Measurements from ENCODE around the gene MAJIN. TPM values are rescaled to one million over a fixed set of nuclear protein-coding genes. Genes with fewer than 3 reads are reported as not detected.

Gene MAJIN
- total and polyA plus RNA-seq, 10 of the 15 experiments (the other 5 are each of a cell fraction or from before 2014, with no cell fraction given), result 0.10 TPM; not detected in 9

DNA sequence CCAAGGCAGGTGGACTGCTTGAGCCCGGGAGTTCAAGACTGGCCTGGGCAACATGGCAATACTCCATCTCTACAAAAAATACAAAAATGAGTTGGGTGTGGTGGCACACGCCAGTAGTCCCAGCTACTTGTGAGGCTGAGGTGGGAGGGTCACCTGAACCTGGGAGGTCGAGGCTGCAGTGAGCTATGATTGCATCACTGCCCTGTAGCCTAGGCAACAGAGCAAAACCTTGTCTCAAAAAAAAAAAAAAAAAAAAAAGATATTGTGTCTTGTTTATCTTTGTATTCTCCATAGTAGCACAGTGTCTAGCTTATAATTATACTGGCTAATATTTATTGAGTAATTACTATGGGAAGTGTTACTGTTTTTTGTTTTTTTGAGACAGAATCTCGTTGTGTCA lies 20.4 kb downstream of the MAJIN start:
- Histone ChIP-seq H4K20me1 (ENCODE audit: control insufficient read depth, insufficient read depth) (0 out of 2 replicates have a peak, but pooled peaks cover 2% of the 10 kb centered on the region), H3K27ac (ENCODE audit: control insufficient read depth, insufficient read depth) (no peak overlapping the region), H3K4me2 (ENCODE audit: control insufficient read depth, insufficient read depth) (no peak overlapping the region), H3K4me3 (no peak overlapping the region), H3K9me3 (replicated peaks; ENCODE audit: control insufficient read depth, insufficient read depth, low read length) (no peaks in the 10 kb centered on the region), H3K79me2 (ENCODE audit: control insufficient read depth, insufficient read depth, low read length) (no peaks in the 10 kb centered on the region), H3K36me3 (ENCODE audit: control insufficient read depth in 2 of 2, insufficient read depth in 2 of 2, low read length in 1 of 2) (no peaks in the 10 kb centered on the region), H3K4me1 (ENCODE audit: control insufficient read depth, insufficient read depth, low read length) (no peaks in the 10 kb centered on the region), H2AFZ (ENCODE audit: control insufficient read depth, low read depth, low read length) (no peak overlapping the region), H3K9ac (ENCODE audit: control insufficient read depth, insufficient read depth, low read length) (no peak overlapping the region), H3K27me3 (replicated peaks in 1 of 2; ENCODE audit: control insufficient read depth in 2 of 2, insufficient read depth in 2 of 2, low read length in 1 of 2) (no peaks in the 10 kb centered on the region)
- ChIA-PET SMC1A (ENCODE audit: uncharacterized antibody, unreplicated experiment) (no interaction called here), RAD21 (ENCODE audit: unreplicated experiment) (no interaction called here), CTCF (interaction anchor here (0.6 to 1.1 kb wide), 3 partner anchors 13 to 366 kb away, joined by 3 to 4 read pairs (median 3); no protein-coding TSS in a partner anchor), POLR2A (interaction anchor here (1.0 kb wide), 1 partner anchor 11 kb away, joined by 3 read pairs; no protein-coding TSS in a partner anchor)
- ATAC-seq (no peak), FAIRE-seq (no peak), DNase-seq (ENCODE audit: low read depth, low spot score) (no peak)
- intact Hi-C loops (cut with micrococcal nuclease; ENCODE audit: unreplicated experiment), result no loop called here
- BruUV-seq (replicated peaks), result no TSS peak
- 12% methylated on average over 4 of the region's 4 CpGs for WGBS (ENCODE audit: insufficient coverage, insufficient replicate concordance, low lambda C conversion rate, missing lambda C conversion rate)
- in situ Hi-C loops (cut with MboI), result no loop called here
- no peak for TF ChIP-seq NFIC (IDR thresholded peaks at IDR 0.05; ENCODE audit: low read depth, low read length)
- TF ChIP-seq TCF12 (IDR thresholded peaks at IDR 0.05; ENCODE audit: low read depth, low read length), result no peak
- TF ChIP-seq, protein P1, sequence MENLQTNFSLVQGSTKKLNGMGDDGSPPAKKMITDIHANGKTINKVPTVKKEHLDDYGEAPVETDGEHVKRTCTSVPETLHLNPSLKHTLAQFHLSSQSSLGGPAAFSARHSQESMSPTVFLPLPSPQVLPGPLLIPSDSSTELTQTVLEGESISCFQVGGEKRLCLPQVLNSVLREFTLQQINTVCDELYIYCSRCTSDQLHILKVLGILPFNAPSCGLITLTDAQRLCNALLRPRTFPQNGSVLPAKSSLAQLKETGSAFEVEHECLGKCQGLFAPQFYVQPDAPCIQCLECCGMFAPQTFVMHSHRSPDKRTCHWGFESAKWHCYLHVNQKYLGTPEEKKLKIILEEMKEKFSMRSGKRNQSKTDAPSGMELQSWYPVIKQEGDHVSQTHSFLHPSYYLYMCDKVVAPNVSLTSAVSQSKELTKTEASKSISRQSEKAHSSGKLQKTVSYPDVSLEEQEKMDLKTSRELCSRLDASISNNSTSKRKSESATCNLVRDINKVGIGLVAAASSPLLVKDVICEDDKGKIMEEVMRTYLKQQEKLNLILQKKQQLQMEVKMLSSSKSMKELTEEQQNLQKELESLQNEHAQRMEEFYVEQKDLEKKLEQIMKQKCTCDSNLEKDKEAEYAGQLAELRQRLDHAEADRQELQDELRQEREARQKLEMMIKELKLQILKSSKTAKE (IDR thresholded peaks at IDR 0.05; ENCODE audit: low read depth, poor library complexity, severe bottlenecking), result no peak
- no peak for TF ChIP-seq ZNF687 (IDR thresholded peaks at IDR 0.05)
- no peak for TF ChIP-seq ZNF24 (IDR thresholded peaks at IDR 0.05)
- no peak for TF ChIP-seq CHD2 (IDR thresholded peaks at IDR 0.05; ENCODE audit: borderline replicate concordance, low read depth, low read length)
- no peak for TF ChIP-seq POLR2A (IDR thresholded peaks at IDR 0.05; ENCODE audit: low read depth, low read length)
- TF ChIP-seq RELA (IDR thresholded peaks at IDR 0.05; ENCODE audit: borderline replicate concordance, partially characterized antibody), result no peak
- TF ChIP-seq MTA3 (IDR thresholded peaks at IDR 0.05; ENCODE audit: borderline replicate concordance, low read length), result no peak
- TF ChIP-seq, protein P2, sequence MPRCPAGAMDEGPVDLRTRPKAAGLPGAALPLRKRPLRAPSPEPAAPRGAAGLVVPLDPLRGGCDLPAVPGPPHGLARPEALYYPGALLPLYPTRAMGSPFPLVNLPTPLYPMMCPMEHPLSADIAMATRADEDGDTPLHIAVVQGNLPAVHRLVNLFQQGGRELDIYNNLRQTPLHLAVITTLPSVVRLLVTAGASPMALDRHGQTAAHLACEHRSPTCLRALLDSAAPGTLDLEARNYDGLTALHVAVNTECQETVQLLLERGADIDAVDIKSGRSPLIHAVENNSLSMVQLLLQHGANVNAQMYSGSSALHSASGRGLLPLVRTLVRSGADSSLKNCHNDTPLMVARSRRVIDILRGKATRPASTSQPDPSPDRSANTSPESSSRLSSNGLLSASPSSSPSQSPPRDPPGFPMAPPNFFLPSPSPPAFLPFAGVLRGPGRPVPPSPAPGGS (IDR thresholded peaks at IDR 0.05; ENCODE audit: borderline replicate concordance, insufficient read depth, low read depth, low read length, poor library complexity, severe bottlenecking), result no peak
- no peak for TF ChIP-seq PML (IDR thresholded peaks at IDR 0.05; ENCODE audit: low read length)
- no peak for TF ChIP-seq PKNOX1 (IDR thresholded peaks at IDR 0.05)
- TF ChIP-seq SUPT20H (IDR thresholded peaks at IDR 0.05; ENCODE audit: borderline replicate concordance, control insufficient read depth, low read depth, low read length), result no peak
- no peak for TF ChIP-seq SIN3A (IDR thresholded peaks at IDR 0.05; ENCODE audit: low read depth, low read length)
